A673 (cell line): Measurements from ENCODE around the gene ZNF316. TPM values are rescaled to one million over a fixed set of nuclear protein-coding genes. Genes with fewer than 3 reads are reported as not detected.

Experiments used
- BruUV-seq: library from RNA; stranded (reverse); fragments of 400-500 nt; replicated peaks from 2 replicates; lab custom pipeline; 2021; lab: Mats Ljungman, UMichigan
- CTCF ChIA-PET: fragments of 300-600 bp; sonication (Branson Sonifier 250); formaldehyde crosslinking; loops from one replicate; lab custom pipeline; 2022; ENCODE audit warnings: antibody characterized with exemption; lab: Charles Lee
- POLR2A ChIA-PET: fragments of 300-600 bp; sonication (Branson Sonifier 250); formaldehyde crosslinking; loops from one replicate; lab custom pipeline; 2022; ENCODE audit warnings: antibody characterized with exemption; ENCODE audit not compliant: low non-redundant PET; lab: Charles Lee
- DNase-seq: peaks from one replicate; pipeline ENCODE4 v3.0.0-alpha.2; 2015; ENCODE audit warnings: low spot score
- H3K27ac ChIP-seq: fragments of 200-600 bp; sonication (generic); 2 replicates; pipeline ENCODE4 v1.5.1; 2016; ENCODE audit warnings: mixed run types, low read depth, mild to moderate bottlenecking, mixed read lengths, antibody characterized with exemption, low read length; ENCODE audit not compliant: poor library complexity, severe bottlenecking
- H3K27me3 ChIP-seq: fragments of 200-600 bp; sonication (generic); replicated peaks from 2 replicates; pipeline ENCODE4 v1.6.1; 2017; ENCODE audit warnings: mixed run types, low read depth, mild to moderate bottlenecking, mixed read lengths, antibody characterized with exemption, low read length; ENCODE audit not compliant: insufficient read depth, poor library complexity
- H3K36me3 ChIP-seq: fragments of 200-600 bp; sonication (generic); 2 replicates; pipeline ENCODE4 v1.6.1; 2016; ENCODE audit warnings: mixed run types, mild to moderate bottlenecking, mixed read lengths, antibody characterized with exemption, low read length; ENCODE audit not compliant: insufficient read depth, poor library complexity, severe bottlenecking
- H3K4me1 ChIP-seq: fragments of 200-600 bp; sonication (generic); 2 replicates; pipeline ENCODE4 v1.6.1; 2017; ENCODE audit warnings: mixed run types, mild to moderate bottlenecking, mixed read lengths, antibody characterized with exemption, low read length; ENCODE audit not compliant: insufficient read depth, poor library complexity, severe bottlenecking
- H3K4me3 ChIP-seq: fragments of 200-600 bp; sonication (generic); 2 replicates; pipeline ENCODE4 v1.5.1; 2016; ENCODE audit warnings: low read depth, mixed run types, mild to moderate bottlenecking, mixed read lengths, low read length; ENCODE audit not compliant: poor library complexity, severe bottlenecking
- H3K9me3 ChIP-seq: fragments of 200-600 bp; sonication (generic); 2 replicates; pipeline ENCODE4 v1.6.1; 2016; ENCODE audit warnings: mixed run types, low read depth, mild to moderate bottlenecking, mixed read lengths, antibody characterized with exemption, low read length; ENCODE audit not compliant: poor library complexity, severe bottlenecking
- CTCF ChIP-seq: fragments of 300-800, 200-600 bp; sonication (generic); conservative IDR thresholded peaks from 2 replicates; pipeline ENCODE4 v1.5.1; 2017; ENCODE audit warnings: low read depth, mild to moderate bottlenecking, antibody characterized with exemption, low read length, moderate library complexity, mixed read lengths
- EZH2 ChIP-seq: fragments of 200-600 bp; sonication (generic); IDR thresholded peaks from 2 replicates; pipeline ENCODE4 v1.6.1; 2017; ENCODE audit warnings: borderline replicate concordance, low read depth, mild to moderate bottlenecking, mixed read lengths, antibody characterized with exemption, low read length; ENCODE audit not compliant: poor library complexity, severe bottlenecking
- intact Hi-C: fragments of 100-400 bp; cut with micrococcal nuclease; formaldehyde crosslinking; loops from one replicate; pipeline ENCODE4 v1.10.0; 2022; ENCODE audit not compliant: unreplicated experiment
- total RNA-seq: library from RNA; stranded (reverse); gene quantifications from 2 replicates; pipeline ENCODE4 v1.2.3, GENCODE V29; 2021

ZNF316 gene
- total RNA-seq, 1 experiment from 2014 or later: 32.1 TPM

DNA sequence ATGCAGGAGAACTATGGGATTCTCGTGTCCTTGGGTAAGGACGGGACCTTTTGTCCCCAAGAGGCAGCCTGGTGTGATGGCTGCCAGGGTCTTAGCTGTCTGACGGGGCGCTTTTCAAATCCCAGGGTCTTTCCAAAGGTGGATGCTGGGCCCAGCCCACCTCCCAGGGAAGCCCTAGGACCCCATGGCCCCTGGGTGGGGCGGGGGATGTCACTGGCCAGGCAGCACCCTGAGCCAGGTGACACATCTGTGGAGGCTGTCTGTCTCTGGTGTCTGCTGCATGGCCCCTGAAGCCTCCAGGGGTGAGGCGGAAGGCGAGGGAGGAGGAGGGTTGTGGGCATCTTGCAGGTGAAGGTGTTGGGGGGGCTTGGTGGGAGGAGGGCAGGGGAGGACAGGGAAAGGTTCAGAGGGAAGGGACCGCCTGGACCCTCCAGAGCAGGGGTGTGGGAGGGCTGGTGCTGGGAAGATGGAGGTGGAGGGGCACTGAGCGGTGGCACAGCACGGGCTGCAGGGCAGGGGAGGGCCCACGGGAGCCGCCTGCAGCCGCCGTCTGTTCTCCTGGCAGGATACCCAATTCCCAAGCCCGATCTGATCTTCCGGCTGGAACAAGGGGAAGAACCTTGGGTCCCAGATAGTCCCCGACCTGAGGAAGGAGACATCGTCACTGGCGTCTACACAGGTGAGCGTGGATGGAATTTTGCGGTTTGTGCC lies 7.0 kb downstream of the ZNF316 start:
- H3K4me1 ChIP-seq: no peaks in the 10 kb centered on the region
- CTCF ChIA-PET: no interaction called here
- no peak for DNase-seq
- BruUV-seq: no TSS peak
- no peak overlapping the region for H3K4me3 ChIP-seq
- H3K27me3 ChIP-seq: no peaks in the 10 kb centered on the region
- POLR2A ChIA-PET: no interaction called here
- intact Hi-C loops: no loop called here
- no peaks in the 10 kb centered on the region for H3K9me3 ChIP-seq
- TF ChIP-seq EZH2 (no peak), CTCF (no peak)
- no peak overlapping the region for H3K27ac ChIP-seq
- H3K36me3 ChIP-seq: peaks cover 37% of the 10 kb centered on the region

- no TSS peak for BruUV-seq
- ChIA-PET POLR2A (no interaction called here), CTCF (no interaction called here)
- no peak overlapping the region for H3K27ac ChIP-seq
- H3K9me3 ChIP-seq: no peaks in the 10 kb centered on the region
- no peak for TF ChIP-seq CTCF
- TF ChIP-seq EZH2: no peak
- H3K4me1 ChIP-seq: no peaks in the 10 kb centered on the region
- H3K36me3 ChIP-seq: peaks cover 37% of the 10 kb centered on the region
- intact Hi-C loops: no loop called here
- no peak for DNase-seq
- no peaks in the 10 kb centered on the region for H3K27me3 ChIP-seq
- no peak overlapping the region for H3K4me3 ChIP-seq
Measured at GRCh38 chr7:6644728-6645127, 7.6 kb downstream of the ZNF316 start.

DNA sequence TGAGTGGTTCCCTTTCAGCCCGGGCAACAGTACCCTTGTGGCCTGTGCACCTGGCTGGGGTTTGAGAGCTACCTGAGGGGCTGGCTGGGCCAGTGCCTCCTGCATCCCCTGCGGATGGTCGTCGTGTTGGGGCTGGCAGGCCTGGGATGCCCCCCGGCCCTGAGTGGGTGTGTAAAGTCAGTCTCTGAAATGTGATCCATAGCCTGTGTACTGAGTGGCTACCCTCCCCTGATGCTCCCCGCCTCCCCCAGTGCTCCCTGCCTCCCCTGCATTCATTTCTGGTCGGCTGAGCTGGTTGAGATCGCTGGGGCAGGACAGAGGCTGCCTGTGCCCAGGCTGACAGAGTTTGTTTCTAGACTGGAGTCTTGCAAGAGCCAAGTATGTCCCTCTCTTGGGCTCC lies 9.3 kb downstream of the ZNF316 start:
- H3K36me3 ChIP-seq: peaks cover 37% of the 10 kb centered on the region
- no peaks in the 10 kb centered on the region for H3K4me1 ChIP-seq
- DNase-seq: no peak
- no TSS peak for BruUV-seq
- no peak overlapping the region for H3K27ac ChIP-seq
- ChIA-PET CTCF (no interaction called here), POLR2A (no interaction called here)
- H3K27me3 ChIP-seq: no peaks in the 10 kb centered on the region
- intact Hi-C loops: no loop called here
- TF ChIP-seq CTCF: no peak
- no peak for TF ChIP-seq EZH2
- H3K9me3 ChIP-seq: no peaks in the 10 kb centered on the region
- H3K4me3 ChIP-seq: no peak overlapping the region
